Testis (tissue), 2 donors: ENCODE data around the gene AIG1.

Experiments
- POLR2A ChIP-seq: fragments of 450-650 bp; IDR thresholded peaks from one replicate; pipeline ENCODE4 v1.6.1; 2017; ENCODE audit warnings: antibody characterized with exemption, mild to moderate bottlenecking, moderate library complexity
- TF ChIP-seq, protein P1 (sequence below), 3 experiments: fragments of 450-650 bp in 2 of 3; fragments of 200-600 bp in 1 of 3; sonication (generic) in 1 of 3; IDR thresholded peaks; one replicate each; pipeline ENCODE4 v1.5.1; 2016 to 2019; ENCODE audit warnings: antibody characterized with exemption in 3 of 3, mild to moderate bottlenecking in 2 of 3, moderate library complexity in 1 of 3

- TF ChIP-seq, protein P1, sequence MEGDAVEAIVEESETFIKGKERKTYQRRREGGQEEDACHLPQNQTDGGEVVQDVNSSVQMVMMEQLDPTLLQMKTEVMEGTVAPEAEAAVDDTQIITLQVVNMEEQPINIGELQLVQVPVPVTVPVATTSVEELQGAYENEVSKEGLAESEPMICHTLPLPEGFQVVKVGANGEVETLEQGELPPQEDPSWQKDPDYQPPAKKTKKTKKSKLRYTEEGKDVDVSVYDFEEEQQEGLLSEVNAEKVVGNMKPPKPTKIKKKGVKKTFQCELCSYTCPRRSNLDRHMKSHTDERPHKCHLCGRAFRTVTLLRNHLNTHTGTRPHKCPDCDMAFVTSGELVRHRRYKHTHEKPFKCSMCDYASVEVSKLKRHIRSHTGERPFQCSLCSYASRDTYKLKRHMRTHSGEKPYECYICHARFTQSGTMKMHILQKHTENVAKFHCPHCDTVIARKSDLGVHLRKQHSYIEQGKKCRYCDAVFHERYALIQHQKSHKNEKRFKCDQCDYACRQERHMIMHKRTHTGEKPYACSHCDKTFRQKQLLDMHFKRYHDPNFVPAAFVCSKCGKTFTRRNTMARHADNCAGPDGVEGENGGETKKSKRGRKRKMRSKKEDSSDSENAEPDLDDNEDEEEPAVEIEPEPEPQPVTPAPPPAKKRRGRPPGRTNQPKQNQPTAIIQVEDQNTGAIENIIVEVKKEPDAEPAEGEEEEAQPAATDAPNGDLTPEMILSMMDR (IDR thresholded peaks at IDR 0.05): no peak
- TF ChIP-seq POLR2A: no peak
Observed at GRCh38 chr6:143188292-143188691, 127.6 kb downstream of the AIG1 start.
